Measurements from ENCODE around the gene E2F2. TPM values are rescaled to one million over a fixed set of nuclear protein-coding genes. Genes with fewer than 3 reads are reported as not detected.

E2F2 gene
- total and polyA plus RNA-seq, 2 of the 13 experiments (the other 11 are each of a cell fraction or from before 2014, with no cell fraction given) = 0.65 to 6.6 TPM

DNA sequence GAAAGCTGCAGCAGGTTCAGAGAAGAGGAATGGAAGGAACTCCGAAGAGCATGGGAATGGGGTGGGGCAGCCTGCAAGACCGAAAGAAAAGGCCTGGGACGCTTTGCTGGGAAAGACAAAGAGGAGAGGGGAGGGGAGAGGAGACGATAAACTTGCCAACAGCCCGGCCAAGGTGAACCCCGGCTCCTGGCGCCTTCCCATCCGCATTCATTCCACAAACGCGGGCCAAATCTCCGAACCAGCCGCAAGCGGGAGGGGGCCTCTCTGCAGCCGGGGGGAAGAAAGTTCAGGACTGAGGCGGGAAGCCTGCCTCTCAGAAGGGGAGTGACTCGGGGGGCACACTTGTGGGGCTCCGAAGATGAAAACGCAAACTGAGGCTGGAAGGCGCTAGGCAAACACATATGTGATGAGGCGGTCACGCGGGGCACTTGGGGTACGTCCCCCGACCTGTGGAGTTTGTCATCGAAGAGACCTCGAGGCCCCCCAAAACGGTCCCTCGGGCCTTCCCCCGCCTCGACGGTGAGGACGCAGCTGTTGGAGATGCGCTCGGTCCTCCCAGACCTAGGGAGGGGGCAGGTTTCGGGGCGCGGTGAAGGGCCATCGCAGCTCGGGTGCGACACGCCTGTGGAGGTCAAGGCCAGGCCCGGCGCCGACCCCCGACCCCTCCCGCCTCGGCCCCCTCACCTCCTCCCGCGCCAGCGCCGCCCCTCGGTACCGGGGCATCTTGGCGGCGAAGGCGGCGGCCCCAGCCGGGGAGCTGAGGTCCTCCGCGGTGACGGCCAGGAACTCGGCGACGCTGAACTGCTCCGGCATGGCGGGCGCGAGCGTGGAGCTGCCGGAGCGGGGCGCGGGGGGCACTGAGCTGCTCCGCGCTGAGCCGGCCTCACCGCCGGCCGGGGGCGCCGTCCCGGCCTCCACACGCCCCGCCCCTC is 47.4 kb downstream of the E2F2 start, which contains the start of gene ASAP3 (continued):
- TF ChIP-seq KDM2A (CRISPR knock-in tag; IDR thresholded peaks at IDR 0.05; ENCODE audit: borderline replicate concordance, low read depth) (peak; percentile 60), ZFP36L2 (CRISPR knock-in tag; IDR thresholded peaks at IDR 0.05) (no peak), SOX13 (IDR thresholded peaks at IDR 0.05) (no peak), SOX13 (CRISPR knock-in tag; conservative IDR thresholded peaks at IDR 0.05 in 1 of 2, IDR thresholded peaks at IDR 0.05 in 1 of 2) (0 out of 4 replicates have a peak, but pooled peaks of 1 of the 2 experiments have one; percentile 13), PAX8 (CRISPR knock-in tag; IDR thresholded peaks at IDR 0.05; ENCODE audit: borderline replicate concordance) (no peak), KMT2B (CRISPR knock-in tag; IDR thresholded peaks at IDR 0.05) (no peak), SUZ12 (IDR thresholded peaks at IDR 0.05; ENCODE audit: low read depth, low read length) (no peak), ETV6 (CRISPR knock-in tag; conservative IDR thresholded peaks at IDR 0.05) (0 out of 2 replicates have a peak, but pooled peaks have one; percentile 34), RFXAP (CRISPR knock-in tag; IDR thresholded peaks at IDR 0.05; ENCODE audit: borderline replicate concordance) (0 out of 2 replicates have a peak, but pooled peaks have one; percentile 19), ZNF724P (CRISPR knock-in tag; IDR thresholded peaks at IDR 0.05; ENCODE audit: borderline replicate concordance) (no peak), ZFP37 (CRISPR knock-in tag; IDR thresholded peaks at IDR 0.05; ENCODE audit: borderline replicate concordance) (no peak), FOXA1 (IDR thresholded peaks at IDR 0.05) (no peak), FOXA1 (CRISPR knock-in tag; IDR thresholded peaks at IDR 0.05) (0 out of 2 replicates have a peak, but pooled peaks have one; percentile 9), ASH2L (IDR thresholded peaks at IDR 0.05; ENCODE audit: insufficient read length, low read depth, low read length) (peak; percentile 26), SMYD3 (CRISPR knock-in tag; IDR thresholded peaks at IDR 0.05) (no peak), SOX6 (IDR thresholded peaks at IDR 0.05) (no peak), SOX6 (CRISPR knock-in tag; IDR thresholded peaks at IDR 0.05) (peak; percentile 29; the same call in 1 of the 2 replicates), ZFP82 (CRISPR knock-in tag; IDR thresholded peaks at IDR 0.05; ENCODE audit: borderline replicate concordance) (no peak), ZNF761 (CRISPR knock-in tag; conservative IDR thresholded peaks at IDR 0.05) (peak; percentile 64; the same call in 1 of the 2 replicates)
- TF ChIP-seq, protein P1, sequence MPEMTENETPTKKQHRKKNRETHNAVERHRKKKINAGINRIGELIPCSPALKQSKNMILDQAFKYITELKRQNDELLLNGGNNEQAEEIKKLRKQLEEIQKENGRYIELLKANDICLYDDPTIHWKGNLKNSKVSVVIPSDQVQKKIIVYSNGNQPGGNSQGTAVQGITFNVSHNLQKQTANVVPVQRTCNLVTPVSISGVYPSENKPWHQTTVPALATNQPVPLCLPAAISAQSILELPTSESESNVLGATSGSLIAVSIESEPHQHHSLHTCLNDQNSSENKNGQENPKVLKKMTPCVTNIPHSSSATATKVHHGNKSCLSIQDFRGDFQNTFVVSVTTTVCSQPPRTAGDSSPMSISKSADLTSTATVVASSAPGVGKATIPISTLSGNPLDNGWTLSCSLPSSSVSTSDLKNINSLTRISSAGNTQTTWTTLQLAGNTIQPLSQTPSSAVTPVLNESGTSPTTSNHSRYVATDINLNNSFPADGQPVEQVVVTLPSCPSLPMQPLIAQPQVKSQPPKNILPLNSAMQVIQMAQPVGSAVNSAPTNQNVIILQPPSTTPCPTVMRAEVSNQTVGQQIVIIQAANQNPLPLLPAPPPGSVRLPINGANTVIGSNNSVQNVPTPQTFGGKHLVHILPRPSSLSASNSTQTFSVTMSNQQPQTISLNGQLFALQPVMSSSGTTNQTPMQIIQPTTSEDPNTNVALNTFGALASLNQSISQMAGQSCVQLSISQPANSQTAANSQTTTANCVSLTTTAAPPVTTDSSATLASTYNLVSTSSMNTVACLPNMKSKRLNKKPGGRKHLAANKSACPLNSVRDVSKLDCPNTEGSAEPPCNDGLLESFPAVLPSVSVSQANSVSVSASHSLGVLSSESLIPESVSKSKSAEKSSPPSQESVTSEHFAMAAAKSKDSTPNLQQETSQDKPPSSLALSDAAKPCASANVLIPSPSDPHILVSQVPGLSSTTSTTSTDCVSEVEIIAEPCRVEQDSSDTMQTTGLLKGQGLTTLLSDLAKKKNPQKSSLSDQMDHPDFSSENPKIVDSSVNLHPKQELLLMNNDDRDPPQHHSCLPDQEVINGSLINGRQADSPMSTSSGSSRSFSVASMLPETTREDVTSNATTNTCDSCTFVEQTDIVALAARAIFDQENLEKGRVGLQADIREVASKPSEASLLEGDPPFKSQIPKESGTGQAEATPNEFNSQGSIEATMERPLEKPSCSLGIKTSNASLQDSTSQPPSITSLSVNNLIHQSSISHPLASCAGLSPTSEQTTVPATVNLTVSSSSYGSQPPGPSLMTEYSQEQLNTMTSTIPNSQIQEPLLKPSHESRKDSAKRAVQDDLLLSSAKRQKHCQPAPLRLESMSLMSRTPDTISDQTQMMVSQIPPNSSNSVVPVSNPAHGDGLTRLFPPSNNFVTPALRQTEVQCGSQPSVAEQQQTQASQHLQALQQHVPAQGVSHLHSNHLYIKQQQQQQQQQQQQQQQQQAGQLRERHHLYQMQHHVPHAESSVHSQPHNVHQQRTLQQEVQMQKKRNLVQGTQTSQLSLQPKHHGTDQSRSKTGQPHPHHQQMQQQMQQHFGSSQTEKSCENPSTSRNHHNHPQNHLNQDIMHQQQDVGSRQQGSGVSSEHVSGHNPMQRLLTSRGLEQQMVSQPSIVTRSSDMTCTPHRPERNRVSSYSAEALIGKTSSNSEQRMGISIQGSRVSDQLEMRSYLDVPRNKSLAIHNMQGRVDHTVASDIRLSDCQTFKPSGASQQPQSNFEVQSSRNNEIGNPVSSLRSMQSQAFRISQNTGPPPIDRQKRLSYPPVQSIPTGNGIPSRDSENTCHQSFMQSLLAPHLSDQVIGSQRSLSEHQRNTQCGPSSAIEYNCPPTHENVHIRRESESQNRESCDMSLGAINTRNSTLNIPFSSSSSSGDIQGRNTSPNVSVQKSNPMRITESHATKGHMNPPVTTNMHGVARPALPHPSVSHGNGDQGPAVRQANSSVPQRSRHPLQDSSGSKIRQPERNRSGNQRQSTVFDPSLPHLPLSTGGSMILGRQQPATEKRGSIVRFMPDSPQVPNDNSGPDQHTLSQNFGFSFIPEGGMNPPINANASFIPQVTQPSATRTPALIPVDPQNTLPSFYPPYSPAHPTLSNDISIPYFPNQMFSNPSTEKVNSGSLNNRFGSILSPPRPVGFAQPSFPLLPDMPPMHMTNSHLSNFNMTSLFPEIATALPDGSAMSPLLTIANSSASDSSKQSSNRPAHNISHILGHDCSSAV (CRISPR knock-in tag; IDR thresholded peaks at IDR 0.05; ENCODE audit: borderline replicate concordance) = no peak
- TF ChIP-seq, protein P2, sequence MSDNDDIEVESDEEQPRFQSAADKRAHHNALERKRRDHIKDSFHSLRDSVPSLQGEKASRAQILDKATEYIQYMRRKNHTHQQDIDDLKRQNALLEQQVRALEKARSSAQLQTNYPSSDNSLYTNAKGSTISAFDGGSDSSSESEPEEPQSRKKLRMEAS (IDR thresholded peaks at IDR 0.05) = peak; percentile 61; the same call in 1 of the 2 replicates

Measured in HepG2 (cell line).